Inferior parietal cortex (tissue), 1 donor: Measurements from ENCODE around the gene SPIN2A.
"Not testable (repeated sequence)": the region's sequence is repeated elsewhere in the genome, so short reads cannot be mapped to it uniquely, and the experiment has no call there.

Source experiments
- DNase-seq: peaks from one replicate; pipeline ENCODE4 v3.0.0-alpha.2; 2016; ENCODE audit errors: extremely low spot score

The SPIN2A gene

GRCh38 chrX:57137073-57137472 is at the start of gene SPIN2A:
Gene SPIN2A (minus strand): TSS chrX:57137397. CDS start chrX:57136597, 800 bp downstream.
- DNase-seq: not testable (repeated sequence)

- no peak for DNase-seq
These were observed 41.4 kb upstream of the SPIN2A start for GRCh38 chrX:57178605-57179004.

DNA sequence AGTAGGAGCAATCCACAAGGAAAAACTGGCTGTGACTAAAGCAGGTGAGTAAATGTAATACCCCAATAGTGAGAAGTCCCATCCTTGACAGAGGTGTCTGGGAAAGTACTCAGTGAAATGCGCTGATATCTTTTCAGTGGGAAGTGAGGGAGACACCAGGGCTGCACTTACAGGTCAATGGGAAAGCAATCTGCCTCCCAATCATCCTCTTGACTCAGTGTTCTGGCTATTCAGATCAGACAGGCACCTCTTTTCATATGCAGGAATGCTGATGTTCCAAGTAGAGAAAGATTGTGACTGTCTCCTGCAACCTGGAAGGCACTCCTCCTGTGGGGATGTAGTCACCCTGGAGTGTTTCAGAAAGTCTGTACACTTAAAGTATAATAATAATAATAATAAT is 39.9 kb upstream of the SPIN2A start:
- no peak for DNase-seq

GRCh38 chrX:57172544-57172943 is 35.3 kb upstream of the SPIN2A start:
- DNase-seq: no peak

GRCh38 chrX:57156397-57157049 is 19.3 kb upstream of the SPIN2A start:
- DNase-seq: peak; percentile 30

DNA sequence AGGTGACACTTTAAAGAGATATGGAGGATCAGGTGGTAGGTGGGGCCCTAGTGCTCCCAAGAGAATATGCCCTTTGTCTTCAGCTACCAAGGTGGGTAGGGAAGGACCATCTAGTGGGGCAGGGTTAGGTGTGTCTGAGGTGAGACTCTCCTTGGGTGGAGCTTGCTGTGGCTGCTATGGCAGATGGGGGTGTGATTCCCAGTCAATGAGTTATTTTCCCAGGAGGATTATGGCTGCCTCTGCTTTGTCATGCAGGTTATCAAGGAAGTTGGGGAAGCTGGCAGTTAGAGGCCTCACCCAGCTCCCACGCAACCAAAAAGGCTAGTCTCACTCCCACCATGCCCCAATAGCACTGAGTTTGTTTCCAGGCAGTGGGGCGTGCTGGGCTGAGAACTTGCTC is 18.0 kb upstream of the SPIN2A start:
- no peak for DNase-seq

DNA sequence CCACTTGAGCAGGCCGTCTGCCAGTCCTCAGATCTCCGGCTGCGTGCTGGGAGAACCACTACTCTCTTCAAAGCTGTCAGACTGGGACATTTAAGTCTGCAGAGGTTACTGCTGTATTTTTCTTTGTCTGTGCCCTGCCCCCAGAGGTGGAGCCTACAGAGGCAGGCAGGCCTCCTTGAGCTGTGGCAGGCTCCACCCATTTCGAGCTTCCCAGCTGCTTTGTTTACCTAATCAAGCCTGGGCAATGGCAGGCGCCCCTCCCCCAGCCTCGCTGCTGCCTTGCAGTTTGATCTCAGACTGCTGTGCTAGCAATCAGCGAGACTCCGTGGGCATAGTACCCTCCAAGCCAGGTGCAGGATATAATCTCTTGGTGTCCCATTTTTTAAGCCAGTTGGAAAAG is 15.0 kb upstream of the SPIN2A start:
- DNase-seq: not testable (repeated sequence)

DNA sequence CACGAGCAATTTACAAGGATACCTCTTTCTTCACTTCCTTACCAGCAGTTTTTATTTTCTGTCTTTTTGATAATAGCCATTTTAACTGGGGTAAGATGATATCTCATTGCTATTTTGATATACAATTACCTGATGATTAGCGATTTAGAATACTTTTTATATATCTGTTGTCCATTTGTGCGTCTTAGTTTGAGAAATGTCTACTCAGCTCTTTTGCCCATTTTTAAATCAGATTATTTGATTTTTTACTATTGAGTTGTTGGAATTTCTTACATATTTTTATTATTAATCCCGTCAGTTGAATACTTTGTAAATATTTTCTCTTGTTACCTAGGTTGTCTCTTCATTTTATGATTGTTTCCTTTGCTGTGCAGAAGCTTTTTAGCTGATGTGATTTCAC is 1.5 kb upstream of the SPIN2A start:
- DNase-seq: no peak

- no peak for DNase-seq
These were observed 304 bp upstream of the SPIN2A start for GRCh38 chrX:57137501-57137900.

DNA sequence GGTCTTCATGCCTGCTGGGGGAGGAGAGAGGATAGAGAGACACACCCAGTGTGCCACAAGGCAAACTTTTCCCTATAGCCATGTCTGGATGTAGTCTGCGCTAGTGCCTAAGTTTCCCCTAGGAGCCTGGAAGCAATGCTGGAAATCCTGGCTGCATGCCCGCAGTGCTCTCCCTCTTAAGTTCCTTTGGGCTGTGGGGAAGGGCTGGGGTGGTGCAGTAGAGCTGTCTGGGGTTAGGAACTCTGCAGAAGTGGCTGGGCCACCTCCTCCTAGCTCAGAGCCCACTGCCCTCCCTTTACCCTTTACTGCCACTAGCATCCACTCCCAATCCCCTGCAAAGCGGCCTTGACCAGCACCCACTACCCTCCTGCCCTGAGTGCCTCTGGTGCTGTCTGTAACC is 608 bp downstream of the SPIN2A start:
- DNase-seq: not testable (repeated sequence)

DNA sequence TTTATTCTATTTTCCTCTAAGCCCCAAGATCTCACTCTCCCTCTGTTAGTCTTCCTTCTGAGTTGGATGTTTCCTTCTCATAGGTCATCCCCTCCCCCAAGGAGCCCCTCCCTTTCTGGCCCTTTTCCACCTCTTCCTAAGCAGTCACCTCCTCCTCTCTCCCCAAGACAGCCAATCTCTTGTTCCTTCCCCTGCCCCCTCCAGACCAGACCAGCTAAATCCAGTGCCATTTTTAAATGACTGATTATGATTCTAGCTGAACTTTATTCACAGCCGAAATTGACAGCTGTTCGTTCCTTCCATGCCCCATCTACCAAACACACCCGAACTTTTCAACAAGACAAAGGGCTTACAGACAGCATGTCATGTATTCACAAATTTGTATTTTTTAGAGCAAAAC is 1.9 kb downstream of the SPIN2A start:
- no peak for DNase-seq

GRCh38 chrX:57134702-57135101 is 2.5 kb downstream of the SPIN2A start:
- DNase-seq: no peak

- DNase-seq: no peak
These were observed 3.5 kb downstream of the SPIN2A start for GRCh38 chrX:57133706-57134105.

DNA sequence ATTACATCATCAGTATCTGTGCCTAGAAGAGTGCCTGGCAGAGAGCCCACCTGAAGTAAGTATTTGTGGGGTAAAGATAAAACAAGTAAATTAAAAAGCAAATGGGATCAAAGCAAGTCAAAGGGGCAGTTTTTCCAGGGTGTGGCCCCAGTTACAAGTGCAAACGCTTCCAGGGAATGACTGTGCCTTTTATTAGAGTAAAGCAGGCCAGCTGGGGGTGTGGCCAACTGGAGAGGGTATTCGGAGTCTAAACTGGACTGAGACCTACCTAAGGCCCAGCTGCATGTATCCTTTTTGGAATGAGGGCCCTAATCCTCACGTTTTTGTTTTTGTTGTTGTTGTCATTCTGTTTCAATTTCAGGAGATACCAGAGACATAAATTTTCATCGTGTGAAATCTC is 3.9 kb downstream of the SPIN2A start:
- DNase-seq: not testable (repeated sequence)

DNA sequence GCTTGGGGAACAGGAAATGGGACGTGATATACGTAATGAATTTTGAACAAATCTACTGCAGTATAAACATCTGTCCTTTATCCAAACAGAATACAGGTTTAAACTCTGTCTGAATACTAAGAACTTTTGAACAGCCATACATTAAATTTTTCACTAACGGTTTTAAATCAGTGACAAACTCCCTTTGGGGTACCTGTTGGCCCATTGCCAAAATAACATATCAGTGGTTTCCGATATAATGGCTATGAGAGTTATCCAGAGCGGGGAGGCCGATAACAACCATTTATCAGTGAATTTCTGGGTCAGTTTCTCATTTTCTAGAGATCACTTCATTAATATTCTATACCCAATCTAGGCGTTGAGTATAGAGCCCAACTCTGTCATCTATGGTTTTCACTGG is 5.2 kb downstream of the SPIN2A start:
- no peak for DNase-seq

GRCh38 chrX:57121816-57122215 is 15.4 kb downstream of the SPIN2A start:
- DNase-seq: no peak

- peak; percentile 65 for DNase-seq
These were observed 15.9 kb downstream of the SPIN2A start, which contains the start of gene SPIN2B for GRCh38 chrX:57121162-57121755. Gene SPIN2B (minus strand): TSS chrX:57121548.

DNA sequence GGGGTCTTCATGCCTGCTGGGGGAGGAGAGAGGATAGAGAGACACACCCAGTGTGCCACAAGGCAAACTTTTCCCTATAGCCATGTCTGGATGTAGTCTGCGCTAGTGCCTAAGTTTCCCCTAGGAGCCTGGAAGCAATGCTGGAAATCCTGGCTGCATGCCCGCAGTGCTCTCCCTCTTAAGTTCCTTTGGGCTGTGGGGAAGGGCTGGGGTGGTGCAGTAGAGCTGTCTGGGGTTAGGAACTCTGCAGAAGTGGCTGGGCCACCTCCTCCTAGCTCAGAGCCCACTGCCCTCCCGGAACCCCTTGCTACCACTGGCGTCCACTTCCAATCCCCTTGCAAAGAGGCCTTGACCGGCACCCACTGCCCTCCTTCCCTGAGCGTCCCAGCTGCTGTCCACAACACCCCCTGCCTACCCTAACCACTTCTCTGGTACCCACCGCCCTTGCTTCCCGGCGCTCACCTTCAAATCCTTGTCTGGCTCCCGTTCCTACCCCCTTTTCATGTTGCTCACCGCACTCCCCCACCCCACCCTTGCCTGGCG is 16.5 kb downstream of the SPIN2A start:
- DNase-seq: not testable (repeated sequence)

DNA sequence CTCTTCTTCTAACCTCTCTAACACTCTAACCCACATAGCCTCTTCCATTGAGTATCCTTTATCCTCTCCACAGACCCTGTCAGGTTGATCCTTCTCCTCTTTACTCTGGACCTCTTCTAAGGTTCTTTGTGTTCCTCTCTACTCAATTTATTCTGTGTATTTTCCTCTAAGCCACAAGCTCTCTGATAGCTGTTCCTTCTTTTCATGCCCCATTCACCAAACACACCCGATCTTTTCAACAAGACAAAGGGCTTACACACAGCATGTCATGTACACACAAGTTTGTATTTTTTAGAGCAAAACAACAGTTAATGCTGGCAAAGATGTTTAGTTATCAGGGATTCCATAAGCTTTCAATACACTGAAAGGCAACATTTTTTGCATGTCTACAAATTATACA is 17.8 kb downstream of the SPIN2A start:
- no peak for DNase-seq

- not testable (repeated sequence) for DNase-seq
These were observed 19.6 kb downstream of the SPIN2A start for GRCh38 chrX:57117566-57117965.

- DNase-seq: no peak
These were observed 32.2 kb downstream of the SPIN2A start for GRCh38 chrX:57104921-57105398.

DNA sequence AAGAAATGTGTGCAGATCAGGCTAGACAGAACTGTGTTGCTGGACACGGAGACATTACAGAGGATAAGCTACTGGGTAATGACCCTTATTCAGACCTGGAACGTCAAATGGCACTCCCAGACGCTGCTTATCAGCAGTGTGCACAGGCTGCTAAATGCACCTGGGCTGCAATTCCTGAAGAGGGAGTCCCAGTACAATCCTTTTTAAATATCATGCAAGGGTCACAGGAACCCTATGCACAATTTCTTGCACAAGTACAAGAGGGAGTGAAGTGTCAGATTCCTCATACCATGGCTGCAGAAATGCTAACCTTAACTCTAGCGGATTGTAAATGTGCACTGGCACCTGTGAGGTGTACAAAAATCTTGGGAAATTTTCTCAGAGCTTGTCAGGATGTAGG is 32.8 kb downstream of the SPIN2A start:
- no peak for DNase-seq

- DNase-seq: no peak
These were observed 33.7 kb downstream of the SPIN2A start for GRCh38 chrX:57103489-57103888.
